Right lobe of liver (tissue), 4 donors: ENCODE results near the gene HES3.

Experiments used
- POLR2A ChIP-seq: fragments of 450-650 bp; IDR thresholded peaks from one replicate; pipeline ENCODE4 v1.6.1; 2017; ENCODE audit warnings: antibody characterized with exemption, mild to moderate bottlenecking
- TF ChIP-seq, protein P1 (sequence below), 4 donors: fragments of 200-600 bp in 3 of 4; fragments of 450-650 bp in 1 of 4; IDR thresholded peaks; one replicate each; pipeline versions ENCODE4 v1.5.1 to v1.8.0; 2016 to 2022; ENCODE audit warnings: antibody characterized with exemption in 4 of 4, mild to moderate bottlenecking in 2 of 4
- donor health status: DM: no; HTN: no; CAD: no.
- donor health status: DM: no; HTN: no; CAD: no.
- donor health status: DM: no; HTN: yes; CAD: no.

- TF ChIP-seq POLR2A: no peak
- TF ChIP-seq, protein P1, sequence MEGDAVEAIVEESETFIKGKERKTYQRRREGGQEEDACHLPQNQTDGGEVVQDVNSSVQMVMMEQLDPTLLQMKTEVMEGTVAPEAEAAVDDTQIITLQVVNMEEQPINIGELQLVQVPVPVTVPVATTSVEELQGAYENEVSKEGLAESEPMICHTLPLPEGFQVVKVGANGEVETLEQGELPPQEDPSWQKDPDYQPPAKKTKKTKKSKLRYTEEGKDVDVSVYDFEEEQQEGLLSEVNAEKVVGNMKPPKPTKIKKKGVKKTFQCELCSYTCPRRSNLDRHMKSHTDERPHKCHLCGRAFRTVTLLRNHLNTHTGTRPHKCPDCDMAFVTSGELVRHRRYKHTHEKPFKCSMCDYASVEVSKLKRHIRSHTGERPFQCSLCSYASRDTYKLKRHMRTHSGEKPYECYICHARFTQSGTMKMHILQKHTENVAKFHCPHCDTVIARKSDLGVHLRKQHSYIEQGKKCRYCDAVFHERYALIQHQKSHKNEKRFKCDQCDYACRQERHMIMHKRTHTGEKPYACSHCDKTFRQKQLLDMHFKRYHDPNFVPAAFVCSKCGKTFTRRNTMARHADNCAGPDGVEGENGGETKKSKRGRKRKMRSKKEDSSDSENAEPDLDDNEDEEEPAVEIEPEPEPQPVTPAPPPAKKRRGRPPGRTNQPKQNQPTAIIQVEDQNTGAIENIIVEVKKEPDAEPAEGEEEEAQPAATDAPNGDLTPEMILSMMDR (IDR thresholded peaks at IDR 0.05): no peak
Observed at GRCh38 chr1:6221210-6221784, 22.7 kb upstream of the HES3 start.
